Globus pallidus (tissue), 1 donor: Measurements from ENCODE around the gene PHETA2.

Experiments
- DNase-seq: peaks from one replicate; pipeline ENCODE4 v3.0.0-alpha.2; 2015; ENCODE audit warnings: low spot score

The PHETA2 gene

DNA sequence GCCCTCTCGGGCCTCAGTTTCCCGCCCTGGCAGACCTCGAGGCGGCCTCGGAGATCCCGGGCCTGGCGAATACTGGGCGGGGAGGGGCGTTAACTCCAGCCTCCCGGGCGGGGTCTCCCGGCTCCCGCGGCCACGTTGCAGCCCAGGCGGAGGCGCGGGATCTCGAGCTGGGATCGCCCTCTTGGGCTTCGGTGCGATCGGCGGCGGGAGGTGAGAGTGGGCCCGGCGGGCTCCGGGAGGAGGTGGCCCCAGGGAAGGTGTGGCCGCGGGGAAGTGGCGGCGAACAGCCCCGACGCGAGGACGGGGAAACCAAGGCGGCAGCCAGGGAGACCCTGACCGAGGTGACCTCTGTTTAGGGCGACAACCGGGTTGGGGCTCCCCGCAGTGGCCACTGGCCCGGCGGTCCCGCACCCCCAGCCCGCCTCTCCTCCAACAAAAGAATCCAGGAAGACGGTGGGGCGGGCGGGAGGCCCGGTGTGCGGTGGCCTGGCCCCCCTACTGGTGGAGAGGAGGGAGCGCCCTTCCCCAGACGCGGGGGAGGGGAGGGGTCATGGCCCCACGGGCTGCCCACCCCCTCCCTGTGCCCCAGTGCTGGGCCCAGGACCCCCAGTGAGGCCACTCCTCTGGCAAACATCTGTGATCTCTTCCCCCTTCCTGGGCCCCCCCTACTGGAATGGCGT lies at the start of gene PHETA2:
Gene PHETA2, plus strand, starts transcription at position 117 of the 680 bp plus-strand sequence. CDS start 3,046 bp downstream, outside the sequence.
- no peak for DNase-seq

GRCh38 chr22:42025421-42025820 lies 48.6 kb upstream of the PHETA2 start:
- no peak for DNase-seq

DNA sequence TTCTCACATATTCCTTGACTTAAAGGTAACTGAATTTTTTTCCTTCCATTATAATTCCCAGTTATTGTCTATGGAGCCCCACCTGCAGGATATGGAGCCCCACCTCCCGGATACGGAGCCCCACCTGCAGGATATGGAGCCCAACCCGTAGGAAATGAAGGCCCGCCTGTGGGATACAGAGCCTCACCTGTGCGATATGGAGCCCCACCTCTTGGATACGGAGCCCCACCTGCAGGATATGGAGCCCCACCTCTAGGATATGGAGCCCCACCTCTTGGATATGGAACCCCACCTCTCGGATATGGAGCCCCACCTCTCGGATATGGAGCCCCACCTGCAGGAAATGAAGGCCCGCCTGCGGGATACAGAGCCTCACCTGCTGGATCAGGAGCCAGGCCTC lies 47.3 kb upstream of the PHETA2 start:
- no peak for DNase-seq

DNA sequence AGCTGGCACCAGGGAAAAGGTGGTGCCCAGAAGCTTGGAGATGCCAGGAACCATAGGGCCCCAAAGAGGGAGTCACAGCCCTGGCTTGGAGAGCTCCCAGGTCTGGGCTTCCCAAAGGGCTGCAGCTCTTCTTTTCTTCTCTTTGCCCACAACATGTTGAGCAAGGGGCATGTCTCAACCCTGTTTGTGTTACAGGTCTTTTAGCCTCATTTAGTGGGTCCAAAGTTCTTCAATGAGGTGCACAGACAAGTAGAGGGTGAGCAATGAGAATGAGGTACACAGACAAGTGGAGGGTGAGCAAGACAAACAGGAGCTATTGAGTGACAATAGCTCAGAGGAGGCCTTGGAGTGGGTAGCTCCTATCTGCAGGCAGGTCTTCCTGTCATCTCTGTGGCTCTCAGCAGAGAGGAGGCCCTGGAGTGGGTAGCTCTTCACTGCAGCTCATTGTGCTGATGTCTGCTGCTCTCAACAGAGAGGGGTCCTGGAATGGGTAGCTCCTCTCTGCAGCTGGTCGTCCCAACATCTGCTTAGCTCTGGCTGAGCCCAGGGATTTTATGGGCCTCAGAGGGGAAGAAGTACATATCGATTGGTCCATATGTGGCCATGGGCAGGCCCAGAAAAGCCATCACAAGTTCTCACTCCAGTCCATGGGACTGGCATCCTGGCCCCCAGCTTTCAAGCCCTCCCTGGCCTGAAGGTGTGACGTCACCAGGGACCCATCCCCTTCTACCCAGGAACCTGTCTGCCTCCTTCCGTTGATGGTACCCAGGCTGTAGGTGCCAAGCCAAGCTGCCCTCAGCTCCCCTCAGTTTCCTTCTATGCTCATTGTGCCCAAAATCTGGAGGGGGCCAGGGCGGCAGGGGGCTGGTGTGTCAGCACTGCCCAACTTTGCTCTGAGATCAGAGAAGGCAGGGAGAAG lies 40.5 kb upstream of the PHETA2 start:
- DNase-seq = no peak

DNA sequence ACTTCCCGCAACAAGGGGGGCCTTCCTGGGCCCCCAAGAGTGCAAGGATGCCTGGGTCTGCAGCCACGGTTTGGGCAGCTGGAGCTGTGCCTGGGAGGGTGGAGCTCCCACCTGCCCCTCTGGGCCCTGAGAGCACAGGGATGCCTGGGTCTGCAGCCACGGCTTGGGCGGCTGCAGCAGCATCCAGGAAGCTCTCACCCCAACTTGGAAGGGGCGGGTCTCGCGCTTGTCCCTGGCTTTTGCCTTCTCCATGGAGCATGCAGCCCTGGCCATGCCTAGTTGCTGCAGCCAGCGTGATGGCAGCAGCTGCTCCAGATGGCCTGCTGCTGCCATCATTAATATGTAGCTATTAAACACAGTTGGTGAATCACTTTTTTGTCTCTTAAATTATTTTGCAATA lies 38.8 kb upstream of the PHETA2 start:
- DNase-seq = no peak

DNA sequence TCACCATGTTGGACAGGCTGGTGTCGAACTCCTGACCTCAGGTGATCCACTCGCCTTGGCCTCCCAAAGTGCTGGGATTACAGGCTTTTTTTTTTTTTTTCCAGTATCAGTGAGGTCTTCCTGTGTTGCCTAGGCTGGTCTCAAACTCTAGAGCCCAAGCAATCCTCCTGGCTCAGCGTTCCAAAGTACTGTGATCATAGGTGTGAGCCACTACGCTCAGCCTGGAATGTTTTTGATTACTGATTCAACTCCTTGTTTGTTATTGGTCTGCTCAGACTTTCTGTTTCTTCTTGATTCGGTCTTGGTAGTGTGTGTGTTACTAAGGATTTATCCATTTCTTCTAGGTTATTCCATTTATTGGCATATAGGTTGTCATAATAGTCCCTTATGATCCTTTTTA lies 34.8 kb upstream of the PHETA2 start:
- no peak for DNase-seq

- no peak for DNase-seq
Measured at GRCh38 chr22:42041784-42042183, 32.3 kb upstream of the PHETA2 start.

GRCh38 chr22:42050641-42051180 lies 23.3 kb upstream of the PHETA2 start:
- no peak for DNase-seq

DNA sequence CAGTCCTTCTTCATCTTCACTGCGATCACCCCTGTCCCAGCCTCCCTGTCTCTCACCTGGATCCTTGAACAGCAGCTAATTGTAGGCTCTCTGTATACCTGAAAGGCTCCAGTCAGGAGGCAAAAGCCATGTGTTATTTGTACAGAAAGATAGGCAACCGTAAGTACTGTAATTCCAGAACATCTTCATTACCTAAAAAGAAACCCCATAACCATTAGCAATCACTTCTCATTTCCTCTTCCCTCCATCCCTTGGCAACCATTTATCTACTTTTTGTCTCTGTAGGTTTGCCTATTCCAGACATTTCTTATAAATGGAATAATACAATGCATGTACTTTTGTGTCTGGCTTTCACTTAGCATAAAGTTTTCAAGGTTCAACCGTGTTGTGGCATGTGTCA lies 21.3 kb upstream of the PHETA2 start:
- no peak for DNase-seq

- no peak for DNase-seq
Measured at GRCh38 chr22:42056757-42057511, 17.1 kb upstream of the PHETA2 start.

DNA sequence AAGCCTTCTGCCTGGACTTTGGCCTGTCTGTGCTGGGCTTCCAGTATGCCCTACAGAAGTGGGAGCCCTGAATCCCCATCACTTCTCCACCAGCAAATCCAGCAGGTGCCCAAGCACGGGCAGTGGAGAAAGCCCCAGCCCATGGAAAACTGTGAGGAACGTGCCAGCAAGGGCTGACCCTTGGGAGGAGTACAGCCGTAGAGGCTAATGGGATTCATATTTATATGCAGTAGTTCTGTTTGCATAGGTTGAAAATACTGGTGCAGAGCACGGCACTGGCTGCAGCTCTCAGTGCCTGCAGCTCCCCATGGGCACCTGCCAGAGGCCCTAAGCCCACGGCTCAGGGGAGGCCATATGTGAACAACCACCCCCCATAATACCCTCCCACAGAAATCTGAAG lies 13.6 kb upstream of the PHETA2 start:
- DNase-seq = no peak

- no peak for DNase-seq
Measured at GRCh38 chr22:42061041-42061440, 13.0 kb upstream of the PHETA2 start.

GRCh38 chr22:42062506-42063170 lies 11.4 kb upstream of the PHETA2 start:
- DNase-seq = no peak

GRCh38 chr22:42064629-42065028 lies 9.4 kb upstream of the PHETA2 start:
- DNase-seq = no peak

DNA sequence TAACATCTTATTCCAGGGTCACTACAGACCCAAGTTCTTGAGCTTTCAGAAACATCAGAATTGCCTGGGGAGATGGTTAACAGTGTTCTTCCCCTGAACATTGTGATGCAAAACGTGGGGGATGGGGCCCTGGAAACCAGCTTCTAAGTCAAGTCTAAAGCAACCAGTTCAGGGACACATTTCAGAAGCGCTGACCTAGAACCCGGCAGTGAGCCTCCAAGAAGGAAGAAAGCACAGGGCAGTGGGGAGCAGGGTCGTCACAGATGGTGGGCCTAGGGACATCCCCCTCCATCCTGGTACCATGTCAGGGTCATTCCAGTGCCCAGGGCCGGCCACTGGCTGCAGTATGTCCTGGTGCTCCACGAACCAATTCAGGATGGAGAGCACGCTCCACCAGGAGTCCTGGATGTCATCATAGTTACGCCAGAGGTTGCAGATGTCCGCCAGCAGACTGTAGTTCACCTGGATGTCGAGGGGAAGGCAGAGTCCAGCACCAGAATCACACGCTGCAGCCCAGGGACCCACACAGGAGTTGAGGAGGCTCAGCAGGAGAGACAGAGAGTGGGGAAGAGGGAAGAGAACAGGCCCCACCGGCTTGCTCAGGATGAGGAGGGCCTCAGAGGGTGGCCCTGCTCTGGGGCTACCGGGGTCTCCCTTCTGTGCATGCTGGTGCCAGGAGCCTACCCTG lies 8.5 kb upstream of the PHETA2 start:
- no peak for DNase-seq

DNA sequence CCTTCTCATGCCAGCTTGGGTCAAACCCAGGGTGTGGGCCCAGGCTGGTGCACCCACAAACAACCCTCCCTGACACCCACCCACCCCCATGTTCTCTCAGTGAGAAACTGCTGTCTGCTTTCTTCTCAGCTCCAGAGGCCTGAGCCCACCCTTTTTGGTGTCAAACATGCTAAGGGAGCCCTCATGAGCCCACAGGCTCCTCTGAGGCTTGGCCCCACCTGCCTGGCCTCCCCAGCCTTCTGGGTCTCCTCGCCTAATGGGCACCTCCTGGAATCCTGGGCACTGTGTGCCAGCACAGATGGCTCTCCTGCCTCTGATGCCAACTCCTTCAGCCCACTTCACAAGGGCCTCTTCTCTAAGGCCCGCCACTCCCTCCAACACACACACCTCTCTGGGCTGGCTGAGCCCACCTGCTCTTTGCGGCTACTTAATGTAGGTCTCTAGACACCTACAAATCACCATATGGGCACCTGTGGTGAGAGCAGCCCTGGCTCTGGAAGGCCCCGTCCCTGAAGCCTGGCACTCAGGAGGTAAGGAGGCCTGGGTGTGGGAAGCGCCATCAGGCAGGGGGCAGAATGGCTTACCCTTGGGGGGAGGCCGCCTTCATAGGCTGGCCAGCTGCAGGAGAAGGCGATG lies 7.8 kb upstream of the PHETA2 start:
- no peak for DNase-seq

- DNase-seq = no peak
Measured at GRCh38 chr22:42066937-42067336, 7.1 kb upstream of the PHETA2 start.

GRCh38 chr22:42067671-42068251 lies 6.3 kb upstream of the PHETA2 start:
- DNase-seq = no peak

GRCh38 chr22:42068291-42068690 lies 5.8 kb upstream of the PHETA2 start:
- DNase-seq = no peak

- DNase-seq = peak; percentile 55
Measured at GRCh38 chr22:42069801-42070516, 4.1 kb upstream of the PHETA2 start.
